Left lobe of liver (tissue), 2 donors: ENCODE results near the gene ACOX2. TPM values are rescaled to one million over a fixed set of nuclear protein-coding genes. Genes with fewer than 3 reads are reported as not detected.
A peak's percentile ranks its signal among the peaks of the same experiment; 100 is the strongest.

ENCODE experiments used
- ATAC-seq: fragments of 200-7000 bp; cut with Tn5 transposase; one replicate; pipeline ENCODE4 v1.9.1; 2020; ENCODE audit warnings: mild to moderate bottlenecking, moderate library complexity
- DNase-seq: peaks from one replicate; pipeline ENCODE4 v3.0.0-alpha.2; 2020; ENCODE audit warnings: low spot score
- total RNA-seq: library from RNA; stranded (reverse); gene quantifications from one replicate; pipeline ENCODE4 v1.2.1, GENCODE V29; 2021
- donor health status: DM: no; HTN: no; CAD: no; lungs with moderate emphysema.
- donor health status: DM: no; HTN: yes; CAD: no.

The ACOX2 gene
- total RNA-seq, 1 donor from 2014 or later = 285 TPM

DNA sequence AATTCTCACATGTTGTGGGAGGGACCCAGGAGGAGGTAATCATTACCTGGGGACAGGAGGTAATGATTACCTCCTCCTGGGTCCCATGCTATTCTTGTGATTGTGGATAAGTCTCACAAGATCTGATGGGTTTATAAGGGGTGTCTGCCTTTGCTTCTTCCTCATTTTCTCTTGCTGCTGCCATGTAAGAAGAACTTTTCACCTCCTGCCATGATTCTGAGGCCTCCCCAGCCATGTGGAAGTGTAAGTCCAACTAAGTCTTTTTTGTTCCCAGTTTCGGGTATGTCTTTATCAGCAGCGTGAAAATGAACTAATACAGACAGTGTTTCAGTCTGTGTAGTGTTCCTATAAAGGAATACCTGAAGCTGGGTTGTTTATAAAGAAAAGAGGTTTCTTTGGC, 58.2 kb downstream of the ACOX2 start:
- DNase-seq (no peak), ATAC-seq (no peak)

DNA sequence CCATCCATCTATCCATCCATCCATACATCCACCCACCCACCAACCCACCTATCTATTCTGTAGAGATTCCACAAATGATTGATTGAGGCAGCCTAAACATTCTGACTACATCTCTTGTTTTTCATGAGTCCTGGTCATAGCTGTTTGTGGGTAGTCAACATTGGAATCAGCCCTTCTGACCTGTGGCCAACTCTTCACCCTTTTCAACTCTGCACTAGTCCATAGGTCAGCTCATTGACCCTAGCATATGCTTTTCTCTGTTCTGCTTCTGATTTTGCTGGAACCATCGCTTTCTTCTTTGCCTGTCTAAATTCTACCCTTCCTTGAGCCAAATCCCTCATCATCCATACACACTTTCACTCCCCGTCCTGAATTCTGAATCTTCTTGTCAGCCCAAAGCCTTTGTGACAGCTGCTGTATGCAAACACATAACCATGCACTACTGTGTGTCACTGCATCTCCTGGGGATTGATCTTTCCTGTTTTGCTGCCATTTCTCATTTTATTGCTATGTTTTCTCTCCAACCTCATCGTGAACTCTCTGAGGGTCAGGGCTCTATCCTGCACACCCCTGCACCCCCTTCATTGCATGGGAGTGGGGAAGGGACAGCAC, 61.9 kb downstream of the ACOX2 start:
- peak; percentile 83 for ATAC-seq
- DNase-seq = peak; percentile 79

DNA sequence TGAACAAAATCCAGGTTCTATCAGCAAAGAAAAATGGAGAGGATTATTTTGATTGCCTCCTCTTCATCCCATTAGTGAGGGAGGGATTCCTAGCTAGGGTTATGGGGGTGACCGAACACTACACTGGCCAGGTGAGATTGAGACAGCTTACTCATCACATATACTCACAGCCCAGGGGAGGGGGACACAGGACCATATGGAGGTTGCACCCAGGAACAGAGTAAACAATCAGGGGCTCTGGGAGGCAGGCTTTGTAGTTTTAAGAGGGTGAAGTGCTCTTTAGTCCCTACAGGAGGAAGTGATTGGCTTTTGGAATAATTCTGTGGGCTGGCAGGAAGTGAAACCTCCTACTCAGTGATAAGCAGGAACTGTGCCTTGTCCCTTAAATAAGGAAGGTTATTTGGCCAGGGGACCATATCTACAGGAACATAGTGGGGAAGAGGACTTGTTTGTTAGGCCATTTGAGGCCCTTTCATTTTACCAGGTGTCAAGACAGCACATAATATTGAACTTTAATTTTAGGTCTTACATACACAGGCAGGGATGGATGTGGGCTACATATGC, 62.6 kb downstream of the ACOX2 start:
- ATAC-seq = peak; percentile 3

DNA sequence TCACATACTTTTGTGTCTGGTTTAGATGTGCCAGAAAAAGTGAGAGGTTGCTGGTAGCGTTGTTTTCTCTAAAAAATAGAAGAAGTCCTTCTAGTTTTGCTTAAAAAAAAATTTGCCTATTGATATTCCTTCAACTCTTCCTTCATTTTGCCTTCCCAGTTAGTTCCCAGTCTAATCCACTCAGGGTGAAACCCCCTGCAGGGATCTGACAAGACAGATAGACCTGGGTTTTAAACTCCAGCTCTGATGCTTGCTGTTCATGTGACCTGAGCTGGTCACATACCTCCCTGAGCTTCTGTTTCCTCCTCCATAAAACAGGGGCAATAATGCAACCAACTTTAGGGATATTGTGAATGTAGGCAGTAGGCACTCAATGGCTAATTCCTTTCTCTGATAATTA, 63.7 kb downstream of the ACOX2 start:
- no peak for ATAC-seq
- DNase-seq = no peak

More for the DNA sequence above, 62.6 kb downstream of the ACOX2 start:
- DNase-seq = no peak

DNA sequence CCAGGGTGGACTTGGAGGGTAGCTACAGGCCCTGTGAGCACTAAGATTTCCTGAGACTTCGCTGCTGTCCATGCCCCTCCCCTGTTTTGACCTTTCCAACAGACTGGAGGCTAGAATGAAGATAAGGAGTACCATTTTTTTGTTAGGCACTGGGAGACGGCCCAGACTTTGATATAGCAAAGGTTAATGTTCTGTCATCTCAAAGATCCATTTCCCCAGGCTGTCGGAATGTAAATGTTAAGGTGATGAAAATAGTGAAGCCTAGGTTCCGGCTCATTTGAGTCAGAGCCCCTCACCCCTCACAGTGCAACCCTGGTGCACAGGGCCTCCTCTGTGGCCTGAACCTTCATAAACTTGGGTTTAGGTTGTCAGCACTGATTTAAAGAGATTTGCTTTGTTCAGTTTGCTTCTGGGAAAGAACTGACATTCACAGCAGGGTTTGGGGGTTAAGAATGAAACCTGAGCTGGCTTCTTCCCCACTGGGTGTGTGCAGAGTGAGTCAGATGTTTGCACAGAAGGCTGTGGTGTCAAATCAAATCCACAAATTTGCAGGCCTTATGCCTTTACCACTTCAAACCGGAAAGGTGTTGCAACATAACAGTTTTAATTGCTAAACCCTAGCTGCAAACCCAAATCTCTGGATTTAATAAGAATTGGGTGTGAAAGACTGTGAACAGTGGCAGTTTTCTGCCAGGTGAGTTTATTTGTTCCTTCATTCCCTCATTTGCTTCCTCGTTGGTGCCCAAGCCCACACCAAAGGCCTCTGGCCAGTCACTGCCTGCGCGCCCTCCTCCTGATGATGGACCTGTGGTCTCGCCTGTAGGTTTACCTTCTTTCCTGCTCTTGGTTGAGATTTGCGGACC, 65.7 kb downstream of the ACOX2 start:
- ATAC-seq (peak; percentile 85), DNase-seq (peak; percentile 77)

DNA sequence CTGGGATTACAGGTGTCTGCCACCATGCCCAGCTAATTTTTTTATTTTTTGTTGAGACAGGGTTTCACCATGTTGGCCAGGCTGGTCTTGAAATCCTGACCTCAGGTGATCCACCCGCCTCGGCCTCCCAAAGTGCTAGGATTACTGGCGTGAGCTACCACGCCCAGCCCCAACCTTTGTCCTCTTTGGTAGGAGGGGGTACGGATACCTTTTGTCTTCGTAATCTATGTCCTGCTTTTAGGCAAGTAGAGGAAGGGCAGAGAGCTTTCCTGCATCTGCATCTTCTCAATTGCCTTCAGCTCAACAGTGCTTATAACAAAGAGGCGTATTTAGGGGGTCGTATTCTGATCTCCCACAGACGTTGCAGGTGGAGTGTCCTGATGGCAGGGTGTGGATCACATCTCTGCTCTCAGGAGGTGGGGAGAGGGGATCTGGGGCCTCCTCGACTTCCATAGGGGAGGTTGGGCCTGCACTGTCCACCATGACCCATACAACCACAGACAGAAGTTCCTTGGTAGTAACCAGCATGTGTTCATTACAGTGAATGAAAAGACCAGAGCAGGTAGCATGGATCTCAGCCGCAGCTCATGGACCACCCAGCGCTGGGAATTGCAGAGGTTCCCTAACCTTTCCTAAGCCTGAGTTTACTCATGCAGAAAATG, 66.5 kb downstream of the ACOX2 start:
- DNase-seq (no peak), ATAC-seq (no peak)

DNA sequence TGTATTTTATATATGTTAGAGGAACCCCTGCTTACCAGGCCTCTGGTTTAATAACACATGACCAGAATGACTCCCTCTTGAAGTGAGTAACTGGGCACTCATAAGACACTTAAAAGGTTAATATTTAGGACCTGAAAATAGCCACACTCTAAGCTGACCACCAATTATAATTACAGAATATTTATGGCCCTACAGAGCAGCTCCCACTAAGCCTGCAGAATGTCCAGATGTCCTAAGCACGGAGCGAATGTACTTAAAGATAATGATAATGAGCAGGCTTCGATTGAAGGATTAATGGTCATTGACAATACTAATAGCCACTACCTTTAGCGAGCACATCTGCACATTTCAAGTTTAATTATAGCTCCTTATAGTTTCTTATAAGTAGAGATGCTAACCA, 67.9 kb downstream of the ACOX2 start:
- no peak for ATAC-seq

DNA sequence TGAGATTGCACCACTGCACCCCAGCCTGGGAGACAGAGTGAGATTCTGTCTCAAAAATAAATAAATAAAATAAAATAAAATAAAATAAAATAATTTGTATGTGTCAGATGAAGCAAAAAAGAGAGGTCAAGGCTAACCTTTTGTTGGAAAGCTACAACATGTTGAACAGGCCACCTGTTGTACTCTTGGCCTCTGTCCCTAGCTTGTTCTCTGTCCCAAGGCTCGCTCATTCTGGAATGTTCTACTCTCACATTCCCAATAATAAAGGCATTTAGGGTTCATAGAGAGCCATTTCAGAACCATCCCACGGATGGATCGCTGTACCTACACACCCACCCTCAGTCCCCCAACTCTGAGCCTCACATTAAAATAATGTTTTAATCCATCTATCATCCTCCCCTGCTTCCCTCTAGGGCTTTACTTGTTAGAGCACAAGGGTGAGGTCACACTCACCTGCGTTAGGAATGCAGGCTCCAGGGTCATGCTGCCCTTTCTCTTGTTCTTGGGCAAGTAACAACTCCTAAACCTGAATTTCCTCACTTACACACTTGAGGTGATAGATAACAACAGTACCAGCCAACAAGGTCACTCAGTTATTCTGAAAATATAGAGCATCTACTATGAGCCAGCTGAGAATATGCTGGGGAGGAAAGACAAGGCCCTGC, 70.0 kb downstream of the ACOX2 start:
- ATAC-seq = peak; percentile 8
- DNase-seq = no peak

More for the DNA sequence above, 67.9 kb downstream of the ACOX2 start:
- DNase-seq = no peak

DNA sequence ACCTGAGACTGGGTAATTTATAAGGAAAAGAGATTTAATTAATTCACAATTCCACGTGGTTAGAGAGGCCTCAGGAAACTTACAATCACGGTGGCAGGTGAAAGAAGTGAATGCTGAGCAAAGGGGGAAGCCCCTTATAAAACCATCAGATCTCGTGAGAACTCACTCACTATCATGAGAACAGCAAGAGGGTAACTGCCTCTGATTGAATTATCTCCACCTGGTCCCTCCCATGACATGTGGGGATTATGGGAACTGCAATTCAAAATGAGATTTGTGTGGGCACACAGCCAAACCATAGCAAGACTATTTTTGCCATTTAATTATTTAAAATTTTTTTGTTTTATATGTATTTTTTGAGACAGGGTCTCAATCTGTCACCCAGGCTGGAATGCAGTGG, 72.1 kb downstream of the ACOX2 start:
- ATAC-seq (no peak), DNase-seq (no peak)

DNA sequence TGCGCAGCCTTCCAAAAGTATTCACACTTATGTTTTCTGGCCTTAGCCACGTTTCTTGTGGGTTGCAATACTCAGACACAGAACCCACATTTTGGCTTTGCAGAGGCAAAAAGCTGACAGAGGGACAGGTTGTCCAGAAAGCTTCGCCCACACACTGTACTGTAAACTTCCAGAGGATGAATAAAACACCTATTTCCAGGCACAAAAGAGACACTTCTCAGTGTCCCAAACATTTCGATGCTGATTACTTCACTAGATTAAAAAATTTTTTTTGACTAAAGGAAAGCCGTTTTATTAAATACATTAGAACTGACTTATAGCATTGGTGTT, 73.1 kb downstream of the ACOX2 start:
- ATAC-seq (no peak), DNase-seq (no peak)

DNA sequence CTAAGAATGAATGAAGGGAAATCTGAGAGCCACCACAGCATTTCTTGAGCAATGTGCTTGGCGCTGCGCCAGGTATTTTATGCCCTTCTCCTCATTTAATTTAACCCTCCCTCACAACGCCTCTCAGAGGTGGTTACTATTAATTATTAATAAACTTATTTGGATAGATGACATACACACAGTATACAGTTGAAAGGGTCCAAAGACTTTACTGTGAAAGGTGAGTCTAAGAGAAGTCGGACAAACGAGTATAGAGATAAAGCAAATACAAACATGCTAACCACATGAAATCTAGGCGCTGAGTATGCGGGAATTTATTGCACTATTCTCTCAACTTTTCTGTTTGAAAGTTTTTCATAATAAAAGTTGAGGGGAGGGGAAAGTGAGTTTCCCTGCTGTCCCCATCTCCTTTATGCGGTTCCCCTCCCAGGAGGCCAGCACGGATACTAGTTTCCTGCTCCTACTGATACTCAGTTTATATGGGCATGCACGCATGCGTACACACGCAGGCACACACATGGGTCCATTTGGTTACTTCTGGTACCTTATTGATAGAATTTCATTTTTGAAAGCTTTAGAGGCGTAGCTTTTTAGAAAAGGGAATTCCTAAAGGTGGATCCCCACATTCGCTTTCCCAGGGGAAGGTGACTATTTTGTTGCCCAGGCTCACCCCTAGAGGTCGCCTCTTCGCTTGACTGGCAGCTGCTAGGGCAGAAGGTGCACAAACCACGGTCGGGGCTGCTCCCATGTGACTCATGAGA, 73.6 kb downstream of the ACOX2 start:
- DNase-seq = peak; percentile 77
- ATAC-seq = peak; percentile 97

DNA sequence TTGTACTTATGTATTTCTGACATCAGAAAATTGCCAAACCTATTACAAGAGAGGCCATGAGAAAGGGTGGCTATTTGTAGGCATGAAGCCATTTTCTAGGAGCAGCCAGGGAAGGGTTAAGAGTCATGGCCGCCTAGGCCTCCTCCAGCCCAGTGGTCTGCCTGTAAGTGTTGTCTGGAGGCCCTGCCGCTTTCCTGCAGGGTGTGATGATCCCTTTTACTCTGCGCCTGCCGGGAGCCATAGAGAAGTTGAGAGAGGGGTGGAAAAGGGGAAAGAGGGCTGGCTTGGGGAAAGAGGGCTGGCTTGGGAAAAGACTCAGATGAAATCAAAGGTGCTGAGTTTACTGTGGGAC, 74.2 kb downstream of the ACOX2 start:
- no peak for DNase-seq
- ATAC-seq = no peak

DNA sequence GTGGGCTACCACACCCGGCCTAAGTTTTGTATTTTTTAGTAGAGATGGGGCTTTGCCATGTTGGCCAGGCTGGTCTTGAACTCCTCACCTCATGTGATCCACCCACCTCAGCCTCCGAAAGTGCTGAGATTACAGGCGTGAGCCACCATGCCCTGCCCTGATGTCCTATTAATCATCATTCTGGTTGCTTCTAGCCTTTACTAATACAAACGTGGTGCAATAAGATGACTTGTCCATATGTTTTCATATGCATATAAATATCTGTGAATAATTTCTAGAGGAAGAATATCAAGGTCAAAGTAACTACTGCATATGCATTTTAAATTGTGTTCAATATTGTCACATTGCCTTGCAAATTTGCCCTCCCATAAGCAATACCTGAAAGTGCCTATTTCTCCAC, 77.8 kb downstream of the ACOX2 start:
- ATAC-seq = no peak

More for the DNA sequence above, 77.8 kb downstream of the ACOX2 start:
- no peak for DNase-seq

Other genes starting within 250 kb of the ACOX2 start
- 9.7 TPM for gene RPP14, start 230.9 kb downstream of the ACOX2 start, total RNA-seq
- 6.8 TPM for gene HTD2, start 230.7 kb downstream of the ACOX2 start, total RNA-seq
- gene PXK, start 204.3 kb downstream of the ACOX2 start, total RNA-seq = 7.5 TPM
- gene PDHB, start 103.4 kb downstream of the ACOX2 start, total RNA-seq = 35.9 TPM
- gene KCTD6, start 45.1 kb downstream of the ACOX2 start, total RNA-seq = 5.2 TPM
- gene FAM107A, start 40.2 kb upstream of the ACOX2 start, total RNA-seq = 0.88 TPM
- 0.13 TPM for gene FAM3D, start 129.6 kb upstream of the ACOX2 start, total RNA-seq